Neural progenitor cell (in vitro differentiated cells): Measurements from ENCODE around the gene MBNL2.

Source experiments
- CTCF ChIP-seq: fragments of 200-600 bp; sonication (generic); IDR thresholded peaks from 2 replicates; pipeline ENCODE4 v1.5.1; 2017; ENCODE audit warnings: antibody characterized with exemption, mild to moderate bottlenecking
- EZH2 ChIP-seq: fragments of 200-600 bp; sonication (generic); IDR thresholded peaks from 2 replicates; pipeline ENCODE4 v1.6.1; 2017; ENCODE audit warnings: antibody characterized with exemption, mild to moderate bottlenecking, moderate library complexity
- EZH2phosphoT487 ChIP-seq: fragments of 200-600 bp; sonication (generic); IDR thresholded peaks from 2 replicates; pipeline ENCODE4 v1.6.1; 2017; ENCODE audit warnings: antibody characterized with exemption

GRCh38 chr13:97235549-97236231 is 13.6 kb downstream of the MBNL2 start:
- no peak for TF ChIP-seq CTCF
- no peak for TF ChIP-seq EZH2phosphoT487
- TF ChIP-seq EZH2 = no peak
